H9 (cell line): ENCODE data around the gene PLA2G1B. TPM values are rescaled to one million over a fixed set of nuclear protein-coding genes. Genes with fewer than 3 reads are reported as not detected.

Source experiments
- DNase-seq: peaks from one replicate; pipeline ENCODE4 v3.0.0-alpha.2; 2017
- H2AFZ ChIP-seq: one replicate; pipeline ENCODE4 v1.6.1; 2013; ENCODE audit warnings: mild to moderate bottlenecking, low read length, control low read depth, moderate library complexity
- H2AK5ac ChIP-seq: 2 replicates; pipeline ENCODE4 v1.6.1; 2013; ENCODE audit warnings: low read length, control low read depth, mixed read lengths; ENCODE audit not compliant: insufficient read length
- H2BK120ac ChIP-seq: one replicate; pipeline ENCODE4 v1.6.1; 2013; ENCODE audit warnings: low read depth, mild to moderate bottlenecking, low read length, control low read depth, inconsistent platforms; ENCODE audit not compliant: poor library complexity, severe bottlenecking
- H2BK12ac ChIP-seq: 2 replicates; pipeline ENCODE4 v1.6.1; 2013; ENCODE audit warnings: low read length, control low read depth, mixed read lengths, low read depth; ENCODE audit not compliant: insufficient read length
- H2BK15ac ChIP-seq: 2 replicates; pipeline ENCODE4 v1.6.1; 2013; ENCODE audit warnings: low read depth, low read length, control low read depth
- H2BK20ac ChIP-seq: one replicate; pipeline ENCODE4 v1.6.1; 2013; ENCODE audit warnings: low read depth, mild to moderate bottlenecking, low read length, control low read depth, inconsistent platforms; ENCODE audit not compliant: poor library complexity, severe bottlenecking
- H2BK5ac ChIP-seq: 2 replicates; pipeline ENCODE4 v1.6.1; 2013; ENCODE audit warnings: low read length, control low read depth, mixed read lengths; ENCODE audit not compliant: insufficient read length
- H3K14ac ChIP-seq: 2 replicates; pipeline ENCODE4 v1.6.1; 2013; ENCODE audit warnings: low read length, control low read depth; ENCODE audit not compliant: insufficient read depth
- H3K18ac ChIP-seq: 2 replicates; pipeline ENCODE4 v1.6.1; 2013; ENCODE audit warnings: low read depth, mild to moderate bottlenecking, mixed read lengths, low read length, control low read depth; ENCODE audit not compliant: insufficient read length
- H3K23ac ChIP-seq: 2 replicates; pipeline ENCODE4 v1.6.1; 2013; ENCODE audit warnings: low read length, control low read depth, mixed read lengths, low read depth; ENCODE audit not compliant: insufficient read length
- H3K23me2 ChIP-seq: 2 replicates; pipeline ENCODE4 v1.6.1; 2013; ENCODE audit warnings: low read depth, mild to moderate bottlenecking, mixed read lengths, low read length, control low read depth; ENCODE audit not compliant: insufficient read length, poor library complexity, severe bottlenecking
- H3K27ac ChIP-seq: 2 replicates; pipeline ENCODE4 v1.5.1; 2013; ENCODE audit warnings: low read length, control low read depth, mixed read lengths, low read depth; ENCODE audit not compliant: insufficient read length
- H3K27me3 ChIP-seq: 2 replicates; pipeline ENCODE4 v1.6.1; 2013; ENCODE audit warnings: low read length, control low read depth, inconsistent platforms; ENCODE audit not compliant: insufficient read depth
- H3K4ac ChIP-seq: 2 replicates; pipeline ENCODE4 v1.6.1; 2013; ENCODE audit warnings: low read depth, mild to moderate bottlenecking, control low read depth, inconsistent platforms, low read length, moderate library complexity
- H3K4me1 ChIP-seq: 2 replicates; pipeline ENCODE4 v1.6.1; 2013; ENCODE audit warnings: low read length, control low read depth, inconsistent platforms; ENCODE audit not compliant: insufficient read depth
- H3K4me2 ChIP-seq: 2 replicates; pipeline ENCODE4 v1.6.1; 2013; ENCODE audit warnings: low read length, control low read depth, mixed read lengths; ENCODE audit not compliant: insufficient read length, insufficient read depth
- H3K56ac ChIP-seq: 2 replicates; pipeline ENCODE4 v1.6.1; 2013; ENCODE audit warnings: low read depth, mild to moderate bottlenecking, mixed read lengths, low read length, control low read depth; ENCODE audit not compliant: insufficient read length
- H3K79me1 ChIP-seq: 2 replicates; pipeline ENCODE4 v1.6.1; 2013; ENCODE audit warnings: low read depth, mild to moderate bottlenecking, moderate library complexity, low read length, control low read depth, inconsistent platforms; ENCODE audit not compliant: insufficient read depth, poor library complexity, severe bottlenecking
- H3K79me2 ChIP-seq: 2 replicates; pipeline ENCODE4 v1.6.1; 2013; ENCODE audit warnings: low read length, control low read depth, inconsistent platforms; ENCODE audit not compliant: insufficient read depth
- H3K9ac ChIP-seq: 2 replicates; pipeline ENCODE4 v1.6.1; 2013; ENCODE audit warnings: low read length, control low read depth, mixed read lengths; ENCODE audit not compliant: insufficient read length; ENCODE audit errors: extremely low read depth
- H3K9me3 ChIP-seq: one replicate; pipeline ENCODE4 v1.6.1; 2013; ENCODE audit warnings: low read depth, low read length, inconsistent platforms; ENCODE audit not compliant: control insufficient read depth
- H3T11ph ChIP-seq: one replicate; pipeline ENCODE4 v1.6.1; 2013; ENCODE audit warnings: mild to moderate bottlenecking, low read length, control low read depth, inconsistent platforms
- H4K20me1 ChIP-seq: one replicate; pipeline ENCODE4 v1.6.1; 2013; ENCODE audit not compliant: control insufficient read depth, insufficient read length, insufficient read depth
- H4K5ac ChIP-seq: 2 replicates; pipeline ENCODE4 v1.6.1; 2013; ENCODE audit warnings: low read depth, mild to moderate bottlenecking, mixed read lengths, low read length, control low read depth; ENCODE audit not compliant: insufficient read length
- H4K8ac ChIP-seq: replicated peaks from 2 replicates; pipeline ENCODE4 v1.6.1; 2013; ENCODE audit warnings: low read length, control low read depth, mixed read lengths, low read depth; ENCODE audit not compliant: insufficient read length
- H4K91ac ChIP-seq: 2 replicates; pipeline ENCODE4 v1.6.1; 2013; ENCODE audit warnings: low read depth, mild to moderate bottlenecking, moderate library complexity, mixed read lengths, low read length, control low read depth; ENCODE audit not compliant: insufficient read length
- H3K27ac Mint-ChIP-seq, 3 experiments: 2 replicates in 2 of 3; 3 replicates in 1 of 3; pipeline ENCODE4 v1.8.0; 2020 to 2021; ENCODE audit warnings: mixed read lengths in 3 of 3, mild to moderate bottlenecking in 1 of 3, moderate library complexity in 1 of 3
- H3K27me3 Mint-ChIP-seq: 2 replicates; pipeline ENCODE4 v1.8.0; 2021; ENCODE audit warnings: low read depth, mild to moderate bottlenecking, moderate library complexity, mixed read lengths
- H3K36me3 Mint-ChIP-seq, 3 experiments: 2 replicates in 2 of 3; 3 replicates in 1 of 3; pipeline ENCODE4 v1.8.0; 2020 to 2021; ENCODE audit warnings: low read depth in 3 of 3, mixed read lengths in 3 of 3; ENCODE audit not compliant: insufficient read depth in 1 of 3
- H3K4me1 Mint-ChIP-seq, 2 experiments: 2 replicates each; pipeline ENCODE4 v1.8.0; 2020; ENCODE audit warnings: mixed read lengths in 2 of 2
- H3K4me3 Mint-ChIP-seq, 2 experiments: 2 replicates in 1 of 2; 3 replicates in 1 of 2; pipeline ENCODE4 v1.8.0; 2020 to 2021; ENCODE audit warnings: mild to moderate bottlenecking in 2 of 2, mixed read lengths in 2 of 2, moderate library complexity in 1 of 2
- H3K9me3 Mint-ChIP-seq, 2 experiments: 2 replicates in 1 of 2; 3 replicates in 1 of 2; pipeline ENCODE4 v1.8.0; 2020; ENCODE audit warnings: mild to moderate bottlenecking in 2 of 2, mixed read lengths in 2 of 2, moderate library complexity in 1 of 2
- WGBS: extraction: QIAGEN DNeasy Blood & Tissue Kit; methylation state at CpG from one replicate; pipeline ENCODE4 v1.1.7; 2013; ENCODE audit warnings: missing lambda C conversion rate, low lambda C conversion rate, mixed read lengths; ENCODE audit not compliant: insufficient read length; ENCODE audit errors: extremely low coverage; 5-methylcytosine and 5-hydroxymethylcytosine counted together
- total RNA-seq: library from RNA; stranded (reverse); gene quantifications from 2 replicates; pipeline ENCODE4 v1.2.1, GENCODE V29; 2021
- TF ChIP-seq, protein P1 (sequence below): fragments of 200-600 bp; sonication (generic); conservative IDR thresholded peaks from 3 replicates; pipeline ENCODE4 v1.8.0; 2021; ENCODE audit warnings: antibody characterized with exemption, mild to moderate bottlenecking

Gene PLA2G1B
- total RNA-seq, 1 experiment from 2014 or later = not detected

DNA sequence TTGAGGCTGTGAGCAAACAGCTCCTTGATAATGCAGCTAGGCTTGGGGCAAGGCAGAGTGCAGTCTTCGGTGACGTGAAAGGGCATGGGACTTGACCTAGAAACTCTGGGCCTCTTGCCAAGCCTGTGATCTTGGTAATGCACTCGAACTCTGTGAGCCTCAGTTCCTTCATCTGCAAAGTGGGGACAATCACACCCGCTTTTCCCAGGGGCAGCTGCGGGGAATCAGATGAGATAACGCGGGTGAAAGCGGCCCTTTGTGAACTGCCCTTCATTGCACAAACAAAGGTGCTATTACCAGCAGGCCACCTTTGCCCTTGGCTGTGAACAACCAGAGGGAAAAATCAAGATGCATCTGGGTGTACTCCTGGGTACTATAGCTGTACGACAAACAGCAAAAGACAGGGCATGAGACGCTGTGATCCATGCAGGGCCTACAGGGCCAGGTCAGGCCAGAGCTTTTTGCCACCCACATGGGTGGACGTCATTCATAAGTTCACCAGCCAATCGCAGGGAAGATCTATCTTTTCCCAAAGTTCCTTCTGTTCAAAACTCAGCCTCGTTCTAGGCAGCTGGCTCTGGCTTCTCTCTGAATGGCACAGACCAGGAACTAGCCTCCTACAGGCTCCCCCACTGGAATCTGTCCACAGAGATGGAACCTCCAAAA is 38.2 kb upstream of the PLA2G1B start:
- H3K4me1 ChIP-seq = peaks cover 15% of the 10 kb centered on the region; the same call in 1 of the 2 replicates
- peaks cover 17% of the 10 kb centered on the region for H3K23me2 ChIP-seq
- H3K9me3 ChIP-seq = no peaks in the 10 kb centered on the region
- H3K79me1 ChIP-seq = peaks cover 2% of the 10 kb centered on the region
- H4K5ac ChIP-seq = no peak overlapping the region
- no peak overlapping the region for H3K4me2 ChIP-seq
- H3K56ac ChIP-seq = no peak overlapping the region
- peaks cover 5% of the 10 kb centered on the region; the same call in 1 of the 2 replicates for H3K27me3 ChIP-seq
- no peak overlapping the region for H2BK5ac ChIP-seq
- no peak overlapping the region for H2BK120ac ChIP-seq
- H3K27ac Mint-ChIP-seq = no peak overlapping the region
- peaks cover 5% of the 10 kb centered on the region for H4K20me1 ChIP-seq
- H2BK20ac ChIP-seq = no peak overlapping the region
- H3K27me3 Mint-ChIP-seq = peaks cover 23% of the 10 kb centered on the region
- peak overlapping the region in 1 of 2 experiments; percentile 67; a peak in 1 of 5 replicates for H3K4me3 Mint-ChIP-seq
- WGBS = no CpG with 5 or more reads among the region's 13 CpGs
- no peak overlapping the region for H3K23ac ChIP-seq
- no peak overlapping the region for H3K4ac ChIP-seq
- H3T11ph ChIP-seq = no peak overlapping the region
- H2BK15ac ChIP-seq = no peak overlapping the region
- H2AFZ ChIP-seq = no peak overlapping the region
- H3K9ac ChIP-seq = no peak overlapping the region
- H3K27ac ChIP-seq = no peak overlapping the region
- H4K91ac ChIP-seq = no peak overlapping the region
- H3K4me1 Mint-ChIP-seq = peaks cover 65 to 73% of the 10 kb centered on the region in 2 experiments
- TF ChIP-seq, protein P1, sequence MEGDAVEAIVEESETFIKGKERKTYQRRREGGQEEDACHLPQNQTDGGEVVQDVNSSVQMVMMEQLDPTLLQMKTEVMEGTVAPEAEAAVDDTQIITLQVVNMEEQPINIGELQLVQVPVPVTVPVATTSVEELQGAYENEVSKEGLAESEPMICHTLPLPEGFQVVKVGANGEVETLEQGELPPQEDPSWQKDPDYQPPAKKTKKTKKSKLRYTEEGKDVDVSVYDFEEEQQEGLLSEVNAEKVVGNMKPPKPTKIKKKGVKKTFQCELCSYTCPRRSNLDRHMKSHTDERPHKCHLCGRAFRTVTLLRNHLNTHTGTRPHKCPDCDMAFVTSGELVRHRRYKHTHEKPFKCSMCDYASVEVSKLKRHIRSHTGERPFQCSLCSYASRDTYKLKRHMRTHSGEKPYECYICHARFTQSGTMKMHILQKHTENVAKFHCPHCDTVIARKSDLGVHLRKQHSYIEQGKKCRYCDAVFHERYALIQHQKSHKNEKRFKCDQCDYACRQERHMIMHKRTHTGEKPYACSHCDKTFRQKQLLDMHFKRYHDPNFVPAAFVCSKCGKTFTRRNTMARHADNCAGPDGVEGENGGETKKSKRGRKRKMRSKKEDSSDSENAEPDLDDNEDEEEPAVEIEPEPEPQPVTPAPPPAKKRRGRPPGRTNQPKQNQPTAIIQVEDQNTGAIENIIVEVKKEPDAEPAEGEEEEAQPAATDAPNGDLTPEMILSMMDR = no peak
- no peak overlapping the region for H2AK5ac ChIP-seq
- DNase-seq = no peak
- H2BK12ac ChIP-seq = no peak overlapping the region
- no peak overlapping the region for H3K14ac ChIP-seq
- H3K9me3 Mint-ChIP-seq = no peaks in the 10 kb centered on the region
- H3K36me3 Mint-ChIP-seq = peaks cover 27 to 52% (median 52%) of the 10 kb centered on the region in 3 experiments
- no peak overlapping the region for H4K8ac ChIP-seq
- no peaks in the 10 kb centered on the region for H3K79me2 ChIP-seq
- H3K18ac ChIP-seq = no peak overlapping the region
